ENCODE results near the gene IER5.
A peak's percentile ranks its signal among the peaks of the same experiment; 100 is the strongest.

Gene IER5

DNA sequence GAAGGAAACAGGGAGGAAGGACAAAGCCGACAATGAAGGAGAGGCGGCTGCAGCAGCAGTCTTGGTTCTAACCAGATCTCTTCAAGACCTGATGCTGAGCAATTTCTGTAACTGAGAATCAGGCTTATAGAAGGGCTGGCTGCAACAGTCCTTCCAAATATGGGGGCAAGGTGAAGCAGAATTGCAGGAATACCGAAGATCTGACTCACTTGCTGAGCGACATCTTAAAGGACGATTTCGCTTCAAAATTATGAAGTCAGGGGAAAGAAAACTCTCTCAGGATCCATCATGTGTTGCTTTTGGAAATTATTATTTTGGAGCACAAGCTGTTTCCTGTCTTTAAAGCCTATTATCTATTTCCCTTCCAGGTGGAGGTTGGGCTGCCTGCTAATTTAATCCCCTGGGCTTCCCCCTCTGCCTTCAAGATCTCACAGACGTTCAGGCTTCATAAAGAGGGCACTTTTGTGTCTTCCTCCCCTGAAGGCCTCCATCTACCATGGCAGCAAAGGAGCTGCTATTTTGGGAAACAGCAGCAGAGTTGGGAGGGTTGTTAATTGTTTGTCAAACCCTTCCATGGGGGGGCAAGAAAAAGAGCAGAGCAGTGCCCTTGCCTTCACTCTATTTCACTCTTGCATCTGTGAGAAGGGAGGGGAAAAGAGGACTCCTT is 10.8 kb upstream of the IER5 start:
- peak in 1 of 2 experiments; percentile 68 for DNase-seq (ENCODE audit: low read depth in 2 of 2)

DNA sequence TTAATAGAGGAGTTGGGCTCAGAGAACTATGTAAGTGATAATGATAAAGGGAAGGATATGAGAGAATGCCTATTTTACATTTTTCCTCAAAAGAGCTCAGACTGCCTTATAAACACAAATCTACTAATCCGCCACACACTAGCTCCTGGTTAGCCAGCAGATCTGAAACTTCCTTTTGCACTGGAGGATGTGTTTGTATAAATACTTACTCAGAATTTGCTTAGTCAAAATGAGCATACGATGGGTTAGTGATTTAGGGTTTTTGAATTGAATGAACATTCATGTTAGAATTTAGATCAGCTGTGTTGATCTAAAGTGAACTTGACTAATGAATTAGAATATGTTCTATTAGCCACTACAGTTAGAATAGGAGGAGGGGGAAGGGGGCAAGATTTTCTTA is 9.1 kb upstream of the IER5 start:
- DNase-seq (ENCODE audit: low read depth in 2 of 2) = no peak

GRCh38 chr1:181079920-181080319 is 8.6 kb upstream of the IER5 start:
- no peak for DNase-seq (ENCODE audit: low read depth in 2 of 2)

DNA sequence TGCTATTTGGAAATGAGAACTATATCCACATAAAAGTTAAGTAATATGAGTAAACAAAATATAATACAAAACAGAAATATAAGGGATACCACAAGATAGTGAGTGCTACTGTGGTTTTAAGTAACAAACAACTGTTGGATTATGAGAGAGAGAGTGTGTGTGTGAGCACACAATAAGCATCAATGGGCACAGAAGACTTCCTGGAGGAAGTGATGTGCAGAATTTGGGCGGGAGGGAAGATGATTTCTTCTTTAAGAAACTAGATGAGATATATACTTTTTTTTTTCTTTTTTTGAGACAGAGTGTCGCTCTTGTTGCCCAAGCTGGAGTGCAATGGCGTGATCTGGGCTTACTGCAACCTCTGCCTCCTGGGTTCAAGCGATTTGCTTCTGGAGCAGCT is 7.9 kb upstream of the IER5 start:
- no peak for DNase-seq (ENCODE audit: low read depth in 2 of 2)

GRCh38 chr1:181081395-181081794 is 7.1 kb upstream of the IER5 start:
- DNase-seq (ENCODE audit: low read depth in 2 of 2) = no peak

DNA sequence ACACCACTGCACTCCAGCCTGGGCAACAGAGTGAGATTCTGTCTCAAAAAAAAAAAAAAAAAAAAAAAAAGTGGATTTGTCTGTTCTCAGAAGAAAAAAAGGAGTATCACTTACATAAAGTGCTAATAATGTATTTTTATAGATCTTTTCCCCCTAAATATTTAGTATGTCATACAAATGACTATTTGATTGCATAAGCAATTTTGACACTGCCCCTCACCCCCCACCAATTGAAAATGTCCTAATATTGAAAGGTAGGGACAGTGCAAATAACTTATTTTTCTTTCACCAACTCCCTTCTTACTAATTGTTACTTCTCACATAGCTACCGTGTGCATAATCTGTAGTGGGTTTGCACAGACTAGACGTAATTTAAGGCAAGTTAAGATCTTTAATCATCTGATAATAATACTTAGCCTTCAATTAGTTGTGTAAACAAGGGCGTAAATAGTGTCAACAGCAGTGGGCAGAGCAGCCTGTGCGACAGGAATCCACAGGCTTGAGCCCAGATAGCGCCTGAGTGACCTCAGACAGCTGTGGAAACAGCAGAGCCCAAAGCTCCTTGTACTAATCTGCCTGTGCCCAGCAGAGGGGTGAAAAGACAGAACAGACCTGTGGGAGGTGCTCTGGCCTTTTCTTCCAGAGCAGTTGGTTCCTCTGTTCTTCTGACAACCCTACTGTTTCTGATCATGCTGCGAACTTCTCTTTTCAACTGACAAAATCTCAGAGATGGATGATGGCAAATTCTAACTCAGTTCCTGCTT is 4.5 kb upstream of the IER5 start:
- no peak for DNase-seq (ENCODE audit: low read depth in 2 of 2)

GRCh38 chr1:181084606-181084969 is 3.9 kb upstream of the IER5 start:
- no peak for DNase-seq (ENCODE audit: low read depth in 2 of 2)

- no peak for DNase-seq (ENCODE audit: low read depth in 2 of 2)
These were observed 2.4 kb upstream of the IER5 start for GRCh38 chr1:181086091-181086490.

DNA sequence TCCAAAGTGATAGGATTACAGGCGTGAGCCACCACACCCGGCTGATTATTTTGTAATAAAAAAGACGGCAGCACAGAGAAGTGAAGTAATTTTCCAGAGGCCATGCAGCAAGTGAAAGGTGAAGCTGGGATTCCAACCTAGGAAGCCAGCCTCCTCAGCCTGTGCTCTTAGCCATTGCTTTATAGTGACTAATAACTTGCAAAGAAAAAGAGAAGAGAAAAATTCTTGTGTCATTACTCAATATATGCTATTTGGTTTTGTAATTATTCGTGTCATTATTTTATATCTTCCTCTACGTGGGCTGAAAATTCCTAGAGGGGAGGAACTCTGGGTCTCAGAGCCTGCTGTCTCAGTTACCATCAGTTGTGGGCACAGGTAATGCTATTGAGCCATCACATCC is 1.6 kb upstream of the IER5 start:
- no peak for DNase-seq (ENCODE audit: low read depth in 2 of 2)

DNA sequence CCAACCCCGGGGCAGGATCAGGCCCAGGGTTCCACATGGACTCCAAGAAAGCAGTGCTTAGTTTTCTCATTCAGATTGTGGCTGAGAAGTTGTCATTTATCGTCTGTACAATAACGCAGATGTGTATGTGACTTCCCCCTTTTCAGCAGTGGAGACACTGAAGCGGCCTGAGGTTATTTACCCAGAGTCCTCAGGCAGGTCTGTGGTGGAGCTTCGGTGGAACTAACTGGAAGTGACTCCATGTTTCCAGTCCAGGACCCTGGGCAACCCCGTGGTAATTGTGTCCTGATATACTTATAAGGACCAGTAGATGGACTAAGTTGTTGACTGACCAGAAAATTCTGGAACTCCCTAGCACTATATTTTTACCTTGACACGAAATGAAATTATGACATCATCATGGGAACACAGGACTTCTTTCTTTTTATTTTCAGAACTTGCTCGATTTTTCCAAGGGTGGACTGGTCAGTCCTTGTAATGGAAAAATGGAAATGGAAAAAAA is 1.0 kb upstream of the IER5 start:
- DNase-seq (ENCODE audit: low read depth in 2 of 2) = no peak

GRCh38 chr1:181089017-181089675 is 646 bp downstream of the IER5 start:
- DNase-seq (ENCODE audit: low read depth in 2 of 2) = no peak

DNA sequence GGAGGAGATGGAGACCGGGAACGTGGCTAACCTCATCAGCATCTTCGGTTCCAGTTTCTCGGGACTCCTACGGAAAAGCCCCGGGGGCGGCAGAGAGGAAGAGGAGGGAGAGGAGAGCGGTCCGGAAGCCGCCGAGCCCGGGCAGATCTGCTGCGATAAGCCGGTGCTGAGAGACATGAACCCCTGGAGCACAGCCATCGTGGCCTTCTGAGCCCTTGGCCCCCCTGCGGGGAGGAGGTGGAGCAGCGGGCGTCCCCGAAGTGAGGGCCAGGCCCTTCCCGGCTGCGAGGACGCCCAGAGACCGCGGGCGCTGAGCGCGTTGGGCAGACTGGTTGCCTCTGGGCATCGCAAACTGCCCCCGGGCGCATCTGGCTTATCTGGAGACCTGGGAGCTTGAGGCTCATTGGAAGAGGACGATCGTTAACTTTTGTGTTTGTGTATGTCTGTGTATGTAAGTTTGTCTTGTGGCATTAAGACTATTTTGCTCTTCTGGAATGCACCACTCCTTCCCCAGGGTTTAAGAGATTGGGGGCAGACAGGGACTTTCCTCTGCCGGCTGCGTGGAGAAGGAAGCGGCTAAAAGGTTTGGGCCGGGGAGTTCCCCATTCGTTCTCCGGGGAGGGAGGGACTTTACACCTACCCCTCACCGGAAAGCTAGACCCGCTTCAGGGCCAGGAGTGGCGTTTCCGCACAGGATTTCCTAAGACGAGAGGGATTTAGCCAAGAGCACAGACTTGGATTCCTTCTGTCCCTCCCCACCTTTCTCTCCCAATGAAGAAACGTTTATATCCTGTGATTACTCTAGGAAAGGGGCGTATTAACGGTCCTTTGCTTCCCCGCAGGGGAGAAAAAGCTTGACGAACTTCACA is 1.4 kb downstream of the IER5 start:
- DNase-seq (ENCODE audit: low read depth in 2 of 2) = no peak

- no peak for DNase-seq (ENCODE audit: low read depth in 2 of 2)
These were observed 2.2 kb downstream of the IER5 start for GRCh38 chr1:181090641-181091126.

GRCh38 chr1:181091309-181092040 is 3.0 kb downstream of the IER5 start:
- DNase-seq (ENCODE audit: low read depth in 2 of 2) = no peak

DNA sequence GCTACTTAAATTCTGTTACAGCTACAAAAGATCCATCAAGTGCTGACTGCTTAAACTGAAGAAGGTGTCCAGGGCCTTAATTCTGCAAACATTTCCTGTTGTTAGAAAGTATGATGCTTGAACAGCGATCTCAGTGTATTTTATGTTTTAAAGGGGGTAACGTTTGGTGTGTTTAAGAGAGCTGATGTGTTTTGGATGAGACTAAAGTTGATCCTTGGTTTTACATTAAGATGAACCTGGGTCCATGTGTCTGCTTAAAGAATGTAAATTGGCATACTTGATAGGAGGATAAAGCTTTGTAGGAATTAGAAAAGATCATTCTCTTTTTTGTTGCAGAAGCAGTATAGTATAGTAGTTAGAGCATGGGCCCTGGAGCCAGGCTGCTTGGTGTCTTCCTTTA is 3.6 kb downstream of the IER5 start:
- DNase-seq (ENCODE audit: low read depth in 2 of 2) = no peak

DNA sequence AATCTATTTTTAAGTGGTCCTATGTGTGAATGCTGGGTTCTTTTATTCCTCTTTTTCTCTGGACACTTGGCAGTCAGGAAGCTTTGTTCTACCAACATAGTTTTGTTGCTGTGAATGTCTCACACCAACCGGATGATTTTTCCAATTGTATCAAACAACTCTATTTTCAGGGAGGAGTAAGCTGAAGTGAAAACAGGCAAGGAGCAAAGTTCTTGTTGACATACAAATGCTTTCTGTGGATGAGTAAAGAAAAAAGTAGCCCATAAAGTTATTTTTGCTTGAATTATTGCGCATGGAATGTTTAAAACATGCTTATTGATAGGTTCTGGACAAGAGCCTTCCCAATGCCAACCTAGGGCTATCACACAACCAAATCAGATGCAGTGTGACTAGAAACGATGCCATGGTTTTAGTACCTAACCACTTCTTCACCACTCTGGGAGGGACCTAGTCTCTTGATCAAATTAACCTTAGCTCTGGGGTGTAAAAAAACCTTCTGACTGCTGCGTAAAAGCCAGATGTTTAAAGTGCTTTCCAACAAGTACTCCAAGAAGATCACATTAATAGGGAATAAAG is 4.5 kb downstream of the IER5 start:
- DNase-seq (ENCODE audit: low read depth in 2 of 2) = no peak

DNA sequence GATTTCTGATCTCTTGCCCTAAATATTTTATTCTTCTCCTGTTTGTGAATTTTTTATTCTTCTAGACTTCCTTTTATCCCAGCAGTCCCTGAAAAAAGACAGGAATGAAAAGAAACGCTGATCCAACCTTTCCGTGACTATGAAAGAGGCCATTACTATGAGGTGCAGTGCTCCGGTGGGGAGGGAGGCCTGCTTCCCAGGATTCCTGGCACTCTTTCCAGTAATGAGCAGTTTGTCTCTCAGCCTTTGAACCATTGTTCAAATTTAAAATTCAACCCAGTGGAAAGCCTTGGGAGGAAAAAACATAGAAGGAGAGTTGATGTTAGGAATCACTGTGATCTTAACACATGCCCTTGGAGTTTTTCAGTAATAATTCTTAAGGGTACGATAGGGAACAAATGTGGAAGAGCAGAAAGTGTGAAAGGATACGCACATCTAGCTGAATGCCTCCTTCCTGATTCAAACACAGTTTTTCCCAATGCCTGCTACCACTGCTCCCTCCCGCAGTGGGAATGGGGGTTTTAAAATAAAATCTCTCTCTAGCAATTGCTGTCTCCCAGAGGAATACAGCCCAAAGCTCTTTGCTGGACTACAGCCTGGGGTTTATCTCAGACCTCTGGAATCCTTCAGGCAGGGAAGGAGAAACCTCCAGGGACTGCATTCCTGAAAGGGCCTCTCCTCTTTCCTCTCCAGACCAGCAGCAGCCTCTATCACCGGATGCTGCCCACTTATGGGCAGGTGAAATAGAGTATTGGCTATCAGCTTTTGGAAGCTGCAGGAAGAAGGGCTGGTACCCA is 6.1 kb downstream of the IER5 start:
- peak; percentile 94 to 96 for DNase-seq (ENCODE audit: low read depth in 2 of 2)

- DNase-seq (ENCODE audit: low read depth in 2 of 2) = no peak
These were observed 6.8 kb downstream of the IER5 start for GRCh38 chr1:181095260-181095659.

DNA sequence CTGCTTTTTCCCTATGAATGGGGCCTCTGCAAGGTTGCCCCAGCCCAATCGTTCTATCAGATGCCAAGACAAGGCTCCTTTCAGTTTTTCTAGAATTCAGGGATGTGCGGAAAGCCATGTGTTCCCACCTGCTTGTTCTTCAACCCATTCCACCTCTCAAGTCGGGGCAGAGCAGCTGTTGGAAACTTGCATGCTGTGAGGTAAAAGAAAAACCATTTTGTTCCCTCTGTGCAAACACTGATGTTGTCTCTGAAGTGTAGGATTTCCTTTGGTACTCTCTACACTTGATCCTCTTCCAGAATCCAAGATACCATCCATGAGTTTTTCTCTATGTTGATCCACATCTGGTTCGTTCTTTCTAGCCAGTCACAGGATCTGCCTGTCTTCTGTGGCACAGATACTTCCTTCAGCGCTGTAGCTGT is 7.3 kb downstream of the IER5 start:
- no peak for DNase-seq (ENCODE audit: low read depth in 2 of 2)

DNA sequence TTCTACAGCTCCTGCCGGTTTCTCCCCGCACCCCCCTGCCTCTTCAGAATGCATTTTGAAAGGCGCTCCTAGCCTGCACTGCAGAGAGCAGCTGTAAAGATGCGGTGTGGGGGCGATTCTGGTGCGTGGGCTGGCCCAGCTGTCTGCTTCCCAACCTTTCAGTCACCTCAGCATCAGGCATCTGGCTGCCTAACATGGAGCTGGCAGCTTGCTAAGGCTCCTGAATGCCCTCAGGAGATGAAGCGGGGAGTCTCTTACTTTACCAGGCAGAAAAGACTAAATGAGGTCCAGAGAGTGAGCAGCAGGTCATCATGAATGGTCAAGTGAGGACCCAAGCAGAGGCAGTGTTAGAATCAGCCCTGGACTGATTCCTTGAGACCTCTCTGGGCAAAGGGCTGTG is 8.7 kb downstream of the IER5 start:
- DNase-seq (ENCODE audit: low read depth in 2 of 2) = no peak

Data from fibroblast of skin of left quadriceps (primary cell).